HG03442 (cell line): ENCODE data around the gene LIF.

ENCODE experiments used
- ATAC-seq: cut with Tn5 transposase; IDR thresholded peaks from one replicate; pipeline ENCODE4 v1.9.1; 2021; ENCODE audit warnings: mild to moderate bottlenecking, moderate library complexity; ENCODE audit not compliant: unreplicated experiment

The LIF gene

GRCh38 chr22:30195245-30196140, 51.1 kb downstream of the LIF start:
- no peak for ATAC-seq

GRCh38 chr22:30193031-30193775, 53.4 kb downstream of the LIF start:
- ATAC-seq = no peak

DNA sequence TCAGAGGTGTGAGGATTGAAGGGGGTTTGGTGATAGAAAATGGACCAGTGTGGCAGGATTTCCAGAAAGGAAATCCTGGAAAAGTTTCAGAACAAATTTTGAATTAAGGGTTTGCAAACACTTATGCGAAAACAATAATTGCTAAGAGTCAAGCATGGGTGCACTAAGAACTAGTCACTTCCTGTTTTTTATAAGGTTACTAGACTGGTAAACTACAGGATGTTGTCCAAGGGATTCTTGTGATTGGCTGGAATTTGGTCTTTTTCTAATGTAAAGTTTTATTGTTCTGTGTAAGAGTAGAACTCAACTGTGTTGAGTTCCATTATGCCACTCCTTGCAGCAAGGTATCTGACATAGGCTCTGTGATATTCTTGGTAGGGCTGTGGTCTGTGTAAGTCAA, 54.1 kb downstream of the LIF start:
- no peak for ATAC-seq

DNA sequence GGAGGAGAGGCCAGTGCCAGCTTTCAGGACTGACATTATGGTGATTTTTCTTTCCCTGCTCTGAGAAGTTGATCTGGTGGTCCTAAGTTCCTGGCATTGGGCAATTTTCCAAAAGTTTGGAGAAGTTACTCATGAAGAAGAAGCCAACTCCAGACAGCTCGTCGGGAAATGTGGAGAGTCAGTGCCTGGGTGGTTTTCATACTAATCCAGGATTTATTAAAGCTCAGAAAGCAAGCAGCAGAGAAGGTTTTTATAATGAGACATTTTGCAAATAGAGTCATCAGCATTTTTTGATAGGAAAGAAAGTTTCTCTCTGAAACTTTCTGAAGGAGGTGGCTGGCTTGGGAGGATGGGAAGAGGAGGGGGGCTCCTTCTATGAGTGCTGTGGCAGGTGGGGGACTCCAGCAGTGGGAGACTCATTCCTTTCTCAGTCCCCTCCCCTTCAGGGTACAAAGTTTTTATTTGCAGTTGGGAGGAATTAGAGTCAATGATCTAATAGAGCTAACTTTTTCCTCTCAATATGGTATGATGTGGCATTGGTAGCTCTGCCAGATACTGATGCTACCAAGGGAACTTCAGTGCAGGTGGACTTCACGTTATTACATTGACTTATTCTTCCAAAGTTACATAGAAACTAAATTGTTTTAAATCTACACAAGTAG, 55.4 kb downstream of the LIF start:
- ATAC-seq = no peak

DNA sequence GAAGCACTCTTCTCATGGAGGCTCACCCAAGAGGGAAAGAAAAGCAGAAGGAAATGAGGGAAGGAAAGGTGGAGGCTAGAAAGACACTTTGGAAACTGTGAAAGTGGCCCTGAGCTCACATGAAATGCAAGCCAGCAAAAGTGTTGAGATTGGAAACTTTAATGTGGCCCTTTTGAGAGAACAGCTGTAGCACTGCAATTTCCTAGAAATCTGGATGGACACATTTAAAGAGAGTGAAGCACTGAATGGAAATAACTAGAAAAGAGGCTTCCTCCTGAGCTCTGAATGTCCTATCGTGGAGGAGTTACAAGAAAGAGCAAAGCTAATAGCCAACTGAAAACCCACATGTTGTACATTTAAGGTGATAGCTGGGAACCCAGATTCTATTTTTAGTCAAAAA, 56.0 kb downstream of the LIF start:
- no peak for ATAC-seq
